Stimulated activated naive CD8-positive, alpha-beta T cell treated with anti-CD3 and anti-CD28 coated beads, Interleukin-15, Interleukin-2, amounts not matched to agents 100 ng/mL and 50 ng/mL, for 24 hours (primary cell): Measurements from ENCODE around the gene SLF2.

Experiments used
- H3K27ac Mint-ChIP-seq: one replicate; pipeline ENCODE4 v1.8.0; 2021; ENCODE audit warnings: mild to moderate bottlenecking, mixed read lengths
- H3K27me3 Mint-ChIP-seq: one replicate; pipeline ENCODE4 v1.8.0; 2021; ENCODE audit warnings: mixed read lengths
- H3K36me3 Mint-ChIP-seq: one replicate; pipeline ENCODE4 v1.8.0; 2021; ENCODE audit warnings: low read depth, mixed read lengths
- H3K4me1 Mint-ChIP-seq: one replicate; pipeline ENCODE4 v1.8.0; 2021; ENCODE audit warnings: low read depth, mixed read lengths
- H3K4me3 Mint-ChIP-seq: one replicate; pipeline ENCODE4 v1.8.0; 2021; ENCODE audit warnings: mild to moderate bottlenecking, mixed read lengths
- H3K9me3 Mint-ChIP-seq: one replicate; pipeline ENCODE4 v1.8.0; 2021; ENCODE audit warnings: mixed read lengths

Gene SLF2

DNA sequence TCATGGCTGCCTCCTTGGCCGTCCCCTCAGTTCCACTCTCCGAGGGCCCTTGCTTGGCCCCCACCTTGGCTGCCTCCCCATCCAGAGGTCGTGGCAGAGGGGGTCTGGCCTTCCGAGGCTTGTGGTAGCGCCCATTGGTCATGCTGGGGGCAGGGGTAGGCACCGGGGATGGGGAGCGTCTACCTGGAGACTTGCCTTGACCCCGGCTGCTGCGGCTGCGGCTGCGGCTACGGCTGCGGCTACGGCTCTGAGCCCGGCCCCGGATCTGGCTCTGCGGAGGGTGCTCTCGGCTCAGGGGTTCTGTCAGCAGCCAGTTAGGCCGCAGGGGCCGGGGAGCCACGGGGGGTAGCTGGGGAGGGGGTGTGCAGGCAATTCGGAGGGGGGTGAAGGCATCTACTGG is 97.6 kb downstream of the SLF2 start:
- H3K27ac Mint-ChIP-seq, result no peak overlapping the region
- H3K4me1 Mint-ChIP-seq, result peaks cover 25% of the 10 kb centered on the region
- no peaks in the 10 kb centered on the region for H3K27me3 Mint-ChIP-seq
- no peaks in the 10 kb centered on the region for H3K9me3 Mint-ChIP-seq
- no peaks in the 10 kb centered on the region for H3K36me3 Mint-ChIP-seq
- no peak overlapping the region for H3K4me3 Mint-ChIP-seq

- H3K27ac Mint-ChIP-seq, result no peak overlapping the region
- H3K27me3 Mint-ChIP-seq, result peaks cover 8% of the 10 kb centered on the region
- peaks cover 27% of the 10 kb centered on the region for H3K4me1 Mint-ChIP-seq
- H3K36me3 Mint-ChIP-seq, result no peaks in the 10 kb centered on the region
- H3K9me3 Mint-ChIP-seq, result no peaks in the 10 kb centered on the region
- H3K4me3 Mint-ChIP-seq, result no peak overlapping the region
Observed at GRCh38 chr10:101011517-101012423, 99.0 kb downstream of the SLF2 start.

- no peaks in the 10 kb centered on the region for H3K9me3 Mint-ChIP-seq
- no peaks in the 10 kb centered on the region for H3K36me3 Mint-ChIP-seq
- H3K27ac Mint-ChIP-seq, result peak overlapping the region; percentile 56
- peaks cover 27% of the 10 kb centered on the region for H3K4me1 Mint-ChIP-seq
- no peak overlapping the region for H3K4me3 Mint-ChIP-seq
- peaks cover 18% of the 10 kb centered on the region for H3K27me3 Mint-ChIP-seq
Observed at GRCh38 chr10:101012525-101013364, 100.0 kb downstream of the SLF2 start.

DNA sequence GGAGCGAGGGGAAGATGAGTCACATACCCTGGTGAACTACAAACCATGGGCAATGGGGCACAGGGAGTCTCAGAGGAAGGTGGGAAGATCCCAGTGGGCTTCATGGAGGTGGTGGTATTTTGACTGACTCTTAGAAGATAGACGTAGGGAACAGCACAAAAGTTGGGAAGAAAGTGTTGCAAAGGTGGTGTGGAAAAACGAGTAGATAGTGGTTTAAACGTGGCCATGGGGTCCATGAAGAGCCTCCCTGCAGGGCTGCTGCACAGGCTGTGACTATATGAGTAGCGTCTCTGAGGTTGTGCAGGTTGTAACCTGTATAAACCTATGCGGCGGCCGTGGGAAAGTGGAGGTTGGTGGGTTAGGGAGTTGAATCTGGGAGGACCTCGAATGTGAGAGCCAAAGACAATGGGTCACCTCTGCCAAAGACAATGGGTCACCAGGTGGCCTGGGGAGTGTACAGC is 100.6 kb downstream of the SLF2 start:
- H3K27ac Mint-ChIP-seq, result peak overlapping the region; percentile 56
- no peaks in the 10 kb centered on the region for H3K36me3 Mint-ChIP-seq
- no peaks in the 10 kb centered on the region for H3K9me3 Mint-ChIP-seq
- no peak overlapping the region for H3K4me3 Mint-ChIP-seq
- H3K4me1 Mint-ChIP-seq, result peaks cover 31% of the 10 kb centered on the region
- peaks cover 20% of the 10 kb centered on the region for H3K27me3 Mint-ChIP-seq

DNA sequence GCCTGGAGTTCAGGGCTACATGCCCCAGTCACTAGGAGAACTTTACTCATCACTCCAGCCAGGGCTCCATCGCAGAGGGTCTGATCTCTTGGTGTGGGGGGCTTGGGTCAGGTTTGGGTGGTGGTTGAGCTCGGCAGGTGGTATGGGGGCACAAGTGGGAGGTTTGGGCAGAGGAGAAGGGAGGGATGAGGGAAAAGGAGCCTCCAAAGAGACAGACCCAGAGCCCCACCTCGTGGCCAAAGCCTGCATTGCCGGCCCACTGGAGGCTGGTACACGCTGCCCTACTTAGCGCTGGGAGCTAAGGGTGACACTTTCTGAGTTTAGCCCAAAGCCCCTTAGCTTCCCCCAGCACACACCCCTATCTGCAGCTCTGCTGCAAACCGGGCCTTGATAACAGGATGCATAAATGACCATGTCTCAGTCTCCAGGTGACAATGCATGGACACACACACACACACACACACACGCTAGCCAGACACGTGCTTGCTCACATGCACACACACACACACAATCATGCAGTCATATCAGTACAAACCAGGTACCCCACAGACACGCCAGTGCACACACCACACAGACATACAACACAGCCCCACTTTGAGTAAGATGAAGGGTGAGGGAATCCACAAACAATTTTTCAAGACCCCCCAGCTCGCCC is 101.6 kb downstream of the SLF2 start:
- no peak overlapping the region for H3K4me3 Mint-ChIP-seq
- H3K9me3 Mint-ChIP-seq, result no peaks in the 10 kb centered on the region
- peaks cover 35% of the 10 kb centered on the region for H3K4me1 Mint-ChIP-seq
- H3K27me3 Mint-ChIP-seq, result peaks cover 23% of the 10 kb centered on the region
- peak overlapping the region; percentile 26 for H3K27ac Mint-ChIP-seq
- H3K36me3 Mint-ChIP-seq, result no peaks in the 10 kb centered on the region
